ENCODE measurements around the gene ADAMTS7. TPM values are rescaled to one million over a fixed set of nuclear protein-coding genes. Genes with fewer than 3 reads are reported as not detected.

ADAMTS7 gene
- total and polyA plus RNA-seq, 2 of the 4 experiments (the other 2 are of a cell fraction) = 1.4 to 12.6 TPM

DNA sequence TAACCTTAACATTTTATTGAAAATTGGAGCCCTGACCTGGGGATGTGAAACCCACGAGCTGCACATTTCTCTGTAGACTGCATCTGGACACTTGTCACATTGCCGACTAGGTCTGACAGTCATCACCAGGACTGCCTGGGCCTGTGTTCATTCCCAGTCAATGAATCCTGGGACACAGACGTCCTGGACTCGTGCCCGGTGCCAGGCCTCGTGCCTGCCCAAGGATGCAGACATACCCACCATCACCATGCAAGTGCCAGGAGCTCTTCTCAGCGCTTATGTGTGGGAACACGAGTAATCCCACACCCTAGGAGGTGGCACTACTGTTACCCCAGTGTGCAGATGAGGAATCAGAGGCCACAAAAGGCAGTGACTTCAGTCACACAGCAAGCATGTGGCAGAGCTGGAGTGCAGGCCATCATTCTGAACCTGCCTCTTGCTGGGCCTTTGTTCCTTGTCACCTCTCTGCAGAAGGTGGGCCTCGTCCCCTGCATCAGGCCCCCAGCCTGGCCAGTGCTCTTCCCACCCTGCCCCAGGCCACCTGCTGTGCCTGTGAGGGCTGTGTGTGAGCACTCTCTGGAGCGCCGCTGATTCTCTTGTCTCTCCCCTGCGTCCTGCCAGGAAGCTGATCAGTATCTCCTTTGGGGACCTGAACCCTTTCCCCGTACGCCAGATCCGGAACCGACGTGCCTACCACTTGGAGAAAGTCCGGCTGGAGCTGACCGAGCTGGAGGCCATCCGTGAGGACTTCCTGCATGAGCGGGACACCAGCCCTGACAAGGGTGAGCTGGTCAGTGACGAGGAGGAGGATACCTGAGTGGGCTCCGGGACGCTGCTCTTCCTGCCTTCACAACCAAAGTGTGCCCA lies 58.5 kb downstream of the ADAMTS7 start:
- Histone ChIP-seq H3K18ac (ENCODE audit: low read depth, low read length) (no peak overlapping the region), H3K4me2 (ENCODE audit: low read depth, low read length) (no peak overlapping the region), H2BK15ac (ENCODE audit: low read depth, low read length) (no peak overlapping the region), H3K27me3 (ENCODE audit: control insufficient read depth, insufficient read depth, low read length) (no peaks in the 10 kb centered on the region), H3K27ac (ENCODE audit: insufficient read depth, low read length) (no peak overlapping the region), H2AK9ac (replicated peaks; ENCODE audit: low read depth, low read length, poor library complexity) (no peak overlapping the region), H3K4me3 (ENCODE audit: insufficient read depth, low read depth, low read length) (no peak overlapping the region), H2AFZ (replicated peaks; ENCODE audit: low read length, poor library complexity) (no peak overlapping the region), H3K23ac (ENCODE audit: low read depth, low read length) (no peak overlapping the region), H3K56ac (ENCODE audit: extremely low read depth, insufficient read depth, low read length) (no peak overlapping the region), H3K14ac (replicated peaks; ENCODE audit: low read depth, low read length) (no peak overlapping the region), H3K9me3 (ENCODE audit: control insufficient read depth, insufficient read depth, low read length) (no peaks in the 10 kb centered on the region), H4K5ac (ENCODE audit: low read depth, low read length) (no peak overlapping the region), H3K4me1 (ENCODE audit: control insufficient read depth, insufficient read depth, low read length) (peaks cover 11% of the 10 kb centered on the region), H2AK5ac (ENCODE audit: low read depth, low read length) (no peak overlapping the region), H3K36me3 (ENCODE audit: control insufficient read depth, insufficient read depth, low read length) (no peaks in the 10 kb centered on the region), H3K9me1 (ENCODE audit: insufficient read depth, low read length) (no peaks in the 10 kb centered on the region; the same call in 1 of the 2 replicates), H2BK120ac (ENCODE audit: low read depth, low read length) (no peak overlapping the region), H4K91ac (ENCODE audit: insufficient read depth, low read depth, low read length) (no peak overlapping the region), H2BK5ac (ENCODE audit: low read depth, low read length, poor library complexity, severe bottlenecking) (no peak overlapping the region), H3K4ac (ENCODE audit: low read depth, low read length) (no peak overlapping the region), H3K79me1 (ENCODE audit: low read depth in 1 of 2, low read length in 2 of 2) (no peaks in the 10 kb centered on the region), H4K20me1 (ENCODE audit: insufficient read depth, low read length) (no peaks in the 10 kb centered on the region), H2BK20ac (ENCODE audit: low read depth, low read length) (no peak overlapping the region; the same call in 1 of the 2 replicates), H3K9ac (ENCODE audit: low read depth, low read length) (no peak overlapping the region), H4K8ac (ENCODE audit: low read depth in 2 of 2, low read length in 2 of 2) (no peak overlapping the region)
- in situ Hi-C loops (cut with MboI; ENCODE audit: low sequenced_read_pairs) = no loop called here
- DNase-seq = no peak
- intact Hi-C loops (cut with micrococcal nuclease) = loop anchor here (5.0 kb wide), 1 partner anchor 120 kb away; the partner anchor contains the start of gene MORF4L1
- dilution Hi-C loops (cut with HindIII; ENCODE audit: low sequenced_read_pairs, unreplicated experiment) = no loop called here
- no TSS peak for BruUV-seq (replicated peaks)
- no peak for ATAC-seq (ENCODE audit: low read depth)
- TF ChIP-seq POLR2A (IDR thresholded peaks at IDR 0.05; ENCODE audit: low read depth, low read length) = no peak
- TF ChIP-seq, protein P1, sequence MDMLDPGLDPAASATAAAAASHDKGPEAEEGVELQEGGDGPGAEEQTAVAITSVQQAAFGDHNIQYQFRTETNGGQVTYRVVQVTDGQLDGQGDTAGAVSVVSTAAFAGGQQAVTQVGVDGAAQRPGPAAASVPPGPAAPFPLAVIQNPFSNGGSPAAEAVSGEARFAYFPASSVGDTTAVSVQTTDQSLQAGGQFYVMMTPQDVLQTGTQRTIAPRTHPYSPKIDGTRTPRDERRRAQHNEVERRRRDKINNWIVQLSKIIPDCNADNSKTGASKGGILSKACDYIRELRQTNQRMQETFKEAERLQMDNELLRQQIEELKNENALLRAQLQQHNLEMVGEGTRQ (IDR thresholded peaks at IDR 0.05; ENCODE audit: low read depth, low read length) = no peak
- no peak for TF ChIP-seq BHLHE40 (IDR thresholded peaks at IDR 0.05; ENCODE audit: low read depth, low read length)
- no peak for TF ChIP-seq RCOR1 (IDR thresholded peaks at IDR 0.05; ENCODE audit: insufficient replicate concordance, low read length)
- TF ChIP-seq FOS (IDR thresholded peaks at IDR 0.05; ENCODE audit: low read depth, low read length) = no peak
- no peak for TF ChIP-seq RAD21 (IDR thresholded peaks at IDR 0.05; ENCODE audit: low read length)
- no peak for TF ChIP-seq SMC3 (IDR thresholded peaks at IDR 0.05; ENCODE audit: low read depth, low read length)
- TF ChIP-seq, protein P2, sequence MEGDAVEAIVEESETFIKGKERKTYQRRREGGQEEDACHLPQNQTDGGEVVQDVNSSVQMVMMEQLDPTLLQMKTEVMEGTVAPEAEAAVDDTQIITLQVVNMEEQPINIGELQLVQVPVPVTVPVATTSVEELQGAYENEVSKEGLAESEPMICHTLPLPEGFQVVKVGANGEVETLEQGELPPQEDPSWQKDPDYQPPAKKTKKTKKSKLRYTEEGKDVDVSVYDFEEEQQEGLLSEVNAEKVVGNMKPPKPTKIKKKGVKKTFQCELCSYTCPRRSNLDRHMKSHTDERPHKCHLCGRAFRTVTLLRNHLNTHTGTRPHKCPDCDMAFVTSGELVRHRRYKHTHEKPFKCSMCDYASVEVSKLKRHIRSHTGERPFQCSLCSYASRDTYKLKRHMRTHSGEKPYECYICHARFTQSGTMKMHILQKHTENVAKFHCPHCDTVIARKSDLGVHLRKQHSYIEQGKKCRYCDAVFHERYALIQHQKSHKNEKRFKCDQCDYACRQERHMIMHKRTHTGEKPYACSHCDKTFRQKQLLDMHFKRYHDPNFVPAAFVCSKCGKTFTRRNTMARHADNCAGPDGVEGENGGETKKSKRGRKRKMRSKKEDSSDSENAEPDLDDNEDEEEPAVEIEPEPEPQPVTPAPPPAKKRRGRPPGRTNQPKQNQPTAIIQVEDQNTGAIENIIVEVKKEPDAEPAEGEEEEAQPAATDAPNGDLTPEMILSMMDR (conservative IDR thresholded peaks at IDR 0.05; ENCODE audit: low read depth, low read length) = no peak
- no peak for TF ChIP-seq CHD1 (IDR thresholded peaks at IDR 0.05; ENCODE audit: low read depth, low read length)
- TF ChIP-seq CEBPB (IDR thresholded peaks at IDR 0.05; ENCODE audit: low read depth, low read length) = no peak
- TF ChIP-seq MAFK (IDR thresholded peaks at IDR 0.05; ENCODE audit: low read depth, low read length) = no peak
- TF ChIP-seq MXI1 (IDR thresholded peaks at IDR 0.05; ENCODE audit: borderline replicate concordance, low read depth, low read length) = no peak
- ChIA-PET POLR2A (ENCODE audit: unreplicated experiment) (no interaction called here), CTCF (interaction anchor here (0.6 kb wide), 1 partner anchor 147 kb away, joined by 5 read pairs; no protein-coding TSS in a partner anchor)
- WGBS, 2 experiments (ENCODE audit: extremely low coverage in 2 of 2, insufficient read length in 1 of 2) = 56% methylated on average over 4 of the region's 24 CpGs; no CpG with 5 or more reads in 1 of the 2 experiments

Data from IMR-90 (cell line).